A673 (cell line): ENCODE measurements around the gene SMAD6.

Experiments used
- EZH2 ChIP-seq: fragments of 200-600 bp; sonication (generic); IDR thresholded peaks from 2 replicates; pipeline ENCODE4 v1.6.1; 2017; ENCODE audit warnings: borderline replicate concordance, low read depth, mild to moderate bottlenecking, mixed read lengths, antibody characterized with exemption, low read length; ENCODE audit not compliant: poor library complexity, severe bottlenecking
- TF ChIP-seq, protein P1 (sequence below): fragments of 300-800, 200-600 bp; sonication (generic); conservative IDR thresholded peaks from 2 replicates; pipeline ENCODE4 v1.5.1; 2017; ENCODE audit warnings: low read depth, mild to moderate bottlenecking, antibody characterized with exemption, low read length, moderate library complexity, mixed read lengths

DNA sequence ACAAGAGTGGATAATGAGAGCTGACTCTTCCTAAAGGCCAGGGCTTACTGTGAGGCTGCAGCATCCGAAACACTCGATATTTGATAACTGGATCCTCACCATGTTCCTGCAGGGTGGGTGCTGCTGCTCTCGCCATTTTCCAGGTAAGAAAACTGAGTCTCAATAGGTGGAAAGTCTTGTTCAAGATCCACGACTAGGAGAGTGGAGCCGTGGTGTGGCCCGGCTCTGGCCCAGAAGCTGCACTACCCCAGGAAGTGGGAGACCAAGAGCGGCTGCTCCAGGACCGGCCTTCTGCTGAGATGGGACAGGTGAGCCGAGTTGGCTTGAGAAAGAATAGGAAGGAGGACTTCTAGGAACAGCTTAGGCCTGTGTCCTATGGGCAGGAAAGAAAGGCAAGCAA is 121.6 kb downstream of the SMAD6 start:
- TF ChIP-seq, protein P1, sequence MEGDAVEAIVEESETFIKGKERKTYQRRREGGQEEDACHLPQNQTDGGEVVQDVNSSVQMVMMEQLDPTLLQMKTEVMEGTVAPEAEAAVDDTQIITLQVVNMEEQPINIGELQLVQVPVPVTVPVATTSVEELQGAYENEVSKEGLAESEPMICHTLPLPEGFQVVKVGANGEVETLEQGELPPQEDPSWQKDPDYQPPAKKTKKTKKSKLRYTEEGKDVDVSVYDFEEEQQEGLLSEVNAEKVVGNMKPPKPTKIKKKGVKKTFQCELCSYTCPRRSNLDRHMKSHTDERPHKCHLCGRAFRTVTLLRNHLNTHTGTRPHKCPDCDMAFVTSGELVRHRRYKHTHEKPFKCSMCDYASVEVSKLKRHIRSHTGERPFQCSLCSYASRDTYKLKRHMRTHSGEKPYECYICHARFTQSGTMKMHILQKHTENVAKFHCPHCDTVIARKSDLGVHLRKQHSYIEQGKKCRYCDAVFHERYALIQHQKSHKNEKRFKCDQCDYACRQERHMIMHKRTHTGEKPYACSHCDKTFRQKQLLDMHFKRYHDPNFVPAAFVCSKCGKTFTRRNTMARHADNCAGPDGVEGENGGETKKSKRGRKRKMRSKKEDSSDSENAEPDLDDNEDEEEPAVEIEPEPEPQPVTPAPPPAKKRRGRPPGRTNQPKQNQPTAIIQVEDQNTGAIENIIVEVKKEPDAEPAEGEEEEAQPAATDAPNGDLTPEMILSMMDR, result no peak
- no peak for TF ChIP-seq EZH2
